Measurements from ENCODE around the gene TTC7B.

GRCh38 chr14:90624732-90625400 is 191.4 kb downstream of the TTC7B start:
- TF ChIP-seq YY1 (IDR thresholded peaks at IDR 0.05; ENCODE audit: insufficient read depth, insufficient read length) = no peak
- TF ChIP-seq ZNF274 (IDR thresholded peaks at IDR 0.05; ENCODE audit: low read depth, low read length) = no peak
- no peak for TF ChIP-seq SUZ12 (IDR thresholded peaks at IDR 0.05; ENCODE audit: extremely low read depth, insufficient read depth, insufficient read length)

Measured in NT2/D1 (cell line).